Activated CD4-positive, alpha-beta T cell treated with anti-CD3 and anti-CD28 coated beads for 36 hours (primary cell): ENCODE results near the gene FNDC3B. TPM values are rescaled to one million over a fixed set of nuclear protein-coding genes. Genes with fewer than 3 reads are reported as not detected.
"Not testable (repeated sequence)": the region's sequence is repeated elsewhere in the genome, so short reads cannot be mapped to it uniquely, and the experiment has no call there.

Experiments used
- ATAC-seq: fragments of 200-7000 bp; cut with Tn5 transposase; one replicate; pipeline ENCODE4 v1.10.0; 2021; ENCODE audit warnings: mild to moderate bottlenecking, moderate library complexity
- CTCF ChIA-PET: fragments of 350-600 bp; sonication (Branson Sonifier 250); formaldehyde crosslinking; loops from one replicate; lab custom pipeline; 2021; ENCODE audit warnings: antibody characterized with exemption; lab: Charles Lee
- POLR2A ChIA-PET: fragments of 350-600 bp; sonication (Branson Sonifier 250); formaldehyde crosslinking; loops from one replicate; lab custom pipeline; 2021; ENCODE audit warnings: antibody characterized with exemption, inconsistent platforms; lab: Charles Lee
- DNase-seq: peaks from one replicate; pipeline ENCODE4 v3.0.0-alpha.2; 2020
- H3K27ac Mint-ChIP-seq: one replicate; pipeline ENCODE4 v1.8.0; 2021; ENCODE audit warnings: mixed read lengths
- H3K27me3 Mint-ChIP-seq: one replicate; pipeline ENCODE4 v1.8.0; 2021; ENCODE audit warnings: mixed read lengths
- H3K36me3 Mint-ChIP-seq: one replicate; pipeline ENCODE4 v1.8.0; 2021; ENCODE audit warnings: low read depth, mixed read lengths
- H3K4me1 Mint-ChIP-seq: one replicate; pipeline ENCODE4 v1.8.0; 2021; ENCODE audit warnings: mixed read lengths
- H3K4me3 Mint-ChIP-seq: one replicate; pipeline ENCODE4 v1.8.0; 2021; ENCODE audit warnings: mild to moderate bottlenecking, moderate library complexity, mixed read lengths
- H3K9me3 Mint-ChIP-seq: one replicate; pipeline ENCODE4 v1.8.0; 2021; ENCODE audit warnings: low read depth, mixed read lengths
- intact Hi-C, 2 experiments: fragments of 100-400 bp; cut with DNase I in 1 of 2; cut with micrococcal nuclease in 1 of 2; formaldehyde crosslinking; loops; one replicate each; pipeline versions ENCODE4 v1.14.2 to v1.15.1; 2022 to 2024; cut with DNase I, micrococcal nuclease
- total RNA-seq, 2 experiments: library from RNA; stranded (reverse); gene quantifications; one replicate each; pipeline ENCODE4 v1.2.3, GENCODE V29; 2021

The FNDC3B gene
- total RNA-seq: 10 to 100 TPM; 10.5 to 14.2 TPM

GRCh38 chr3:172039436-172040077, at the start of gene FNDC3B:
Gene FNDC3B (plus strand): TSS chr3:172039578. CDS start chr3:172112480, 72,902 bp downstream.
- Mint-ChIP-seq H3K27me3 (peaks cover 2% of the 10 kb centered on the region), H3K4me1 (peaks cover 24% of the 10 kb centered on the region), H3K4me3 (peak within 1 kb of the TSS; percentile 86), H3K9me3 (no peaks in the 10 kb centered on the region), H3K27ac (peak within 1 kb of the TSS; percentile 88), H3K36me3 (peaks cover 1% of the 10 kb centered on the region)
- ChIA-PET POLR2A (interaction anchor here (0.6 to 1.0 kb wide), 3 partner anchors 68 to 276 kb away, joined by 3 to 5 read pairs (median 3); no protein-coding TSS in a partner anchor), CTCF (interaction anchor here (0.7 to 1.7 kb wide), 5 partner anchors 49 to 302 kb away, joined by 3 to 7 read pairs (median 4); no protein-coding TSS in a partner anchor)
- intact Hi-C loops: loop anchor here (1.0 to 5.0 kb wide), 5 partner anchors 68 to 708 kb away; no protein-coding TSS in a partner anchor
- ATAC-seq (peak; percentile 93), DNase-seq (peak; percentile 95)

- POLR2A ChIA-PET, H3K4me3 Mint-ChIP-seq, H3K9me3 Mint-ChIP-seq, CTCF ChIA-PET, intact Hi-C loops, ATAC-seq, H3K27me3 Mint-ChIP-seq, DNase-seq, H3K4me1 Mint-ChIP-seq, H3K27ac Mint-ChIP-seq, H3K36me3 Mint-ChIP-seq: not testable (repeated sequence)
These were observed 49.1 kb upstream of the FNDC3B start for GRCh38 chr3:171990239-171990638.

- Mint-ChIP-seq H3K4me1 (no peaks in the 10 kb centered on the region), H3K9me3 (peaks cover 5% of the 10 kb centered on the region), H3K4me3 (no peak overlapping the region), H3K36me3 (no peaks in the 10 kb centered on the region), H3K27ac (no peak overlapping the region), H3K27me3 (peaks cover 7% of the 10 kb centered on the region)
- ChIA-PET POLR2A (no interaction called here), CTCF (no interaction called here)
- ATAC-seq: no peak
- intact Hi-C loops: no loop called here
- no peak for DNase-seq
These were observed 48.2 kb upstream of the FNDC3B start for GRCh38 chr3:171991166-171991565.

- ATAC-seq (no peak), DNase-seq (no peak)
- CTCF ChIA-PET: interaction anchor here (0.6 to 1.7 kb wide), 4 partner anchors 10 to 1441 kb away, joined by 3 to 5 read pairs (median 4); no protein-coding TSS in a partner anchor
- intact Hi-C loops: no loop called here
- no peaks in the 10 kb centered on the region for H3K4me1 Mint-ChIP-seq
- no peak overlapping the region for H3K27ac Mint-ChIP-seq
- peaks cover 12% of the 10 kb centered on the region for H3K9me3 Mint-ChIP-seq
- POLR2A ChIA-PET: no interaction called here
- no peak overlapping the region for H3K4me3 Mint-ChIP-seq
- H3K36me3 Mint-ChIP-seq: no peaks in the 10 kb centered on the region
- H3K27me3 Mint-ChIP-seq: peaks cover 5% of the 10 kb centered on the region
These were observed 44.5 kb upstream of the FNDC3B start for GRCh38 chr3:171994646-171995428.

GRCh38 chr3:171995486-171995885, 43.9 kb upstream of the FNDC3B start:
- peaks cover 2% of the 10 kb centered on the region for H3K27me3 Mint-ChIP-seq
- peaks cover 7% of the 10 kb centered on the region for H3K9me3 Mint-ChIP-seq
- ChIA-PET POLR2A (no interaction called here), CTCF (interaction anchor here (0.7 to 1.3 kb wide), 2 partner anchors 12 to 104 kb away, joined by 3 to 5 read pairs; no protein-coding TSS in a partner anchor)
- intact Hi-C loops: no loop called here
- no peaks in the 10 kb centered on the region for H3K36me3 Mint-ChIP-seq
- ATAC-seq (no peak), DNase-seq (no peak)
- no peaks in the 10 kb centered on the region for H3K4me1 Mint-ChIP-seq
- no peak overlapping the region for H3K27ac Mint-ChIP-seq
- no peak overlapping the region for H3K4me3 Mint-ChIP-seq

GRCh38 chr3:171996178-171996817, 43.1 kb upstream of the FNDC3B start:
- Mint-ChIP-seq H3K27me3 (peaks cover 2% of the 10 kb centered on the region), H3K36me3 (no peaks in the 10 kb centered on the region), H3K4me1 (no peaks in the 10 kb centered on the region), H3K4me3 (no peak overlapping the region), H3K27ac (no peak overlapping the region), H3K9me3 (peaks cover 7% of the 10 kb centered on the region)
- DNase-seq (no peak), ATAC-seq (no peak)
- intact Hi-C loops: no loop called here
- CTCF ChIA-PET: interaction anchor here (0.8 to 1.3 kb wide), 2 partner anchors 11 to 465 kb away, joined by 3 to 5 read pairs; no protein-coding TSS in a partner anchor
- POLR2A ChIA-PET: no interaction called here

DNA sequence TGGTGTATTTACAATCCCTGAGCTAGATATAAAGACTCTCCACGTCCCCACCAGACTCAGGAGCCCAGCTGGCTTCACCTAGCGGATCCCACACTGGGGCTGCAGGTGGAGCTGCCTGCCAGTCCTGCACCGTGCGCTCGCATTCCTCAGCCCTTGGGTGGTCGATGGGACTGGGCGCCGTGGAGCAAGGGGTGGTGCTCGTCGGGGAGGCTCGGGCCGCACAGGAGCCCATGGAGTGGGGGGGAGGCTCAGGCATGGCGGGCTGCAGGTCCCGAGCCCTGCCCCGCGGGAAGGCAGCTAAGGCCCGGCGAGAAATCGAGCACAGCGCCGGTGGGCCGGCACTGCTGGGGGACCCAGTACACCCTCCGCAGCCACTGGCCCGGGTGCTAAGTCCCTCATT, 40.6 kb upstream of the FNDC3B start:
- H3K4me3 Mint-ChIP-seq, H3K9me3 Mint-ChIP-seq, H3K4me1 Mint-ChIP-seq, H3K27me3 Mint-ChIP-seq, intact Hi-C loops, H3K36me3 Mint-ChIP-seq, ATAC-seq, DNase-seq, CTCF ChIA-PET, H3K27ac Mint-ChIP-seq, POLR2A ChIA-PET: not testable (repeated sequence)

DNA sequence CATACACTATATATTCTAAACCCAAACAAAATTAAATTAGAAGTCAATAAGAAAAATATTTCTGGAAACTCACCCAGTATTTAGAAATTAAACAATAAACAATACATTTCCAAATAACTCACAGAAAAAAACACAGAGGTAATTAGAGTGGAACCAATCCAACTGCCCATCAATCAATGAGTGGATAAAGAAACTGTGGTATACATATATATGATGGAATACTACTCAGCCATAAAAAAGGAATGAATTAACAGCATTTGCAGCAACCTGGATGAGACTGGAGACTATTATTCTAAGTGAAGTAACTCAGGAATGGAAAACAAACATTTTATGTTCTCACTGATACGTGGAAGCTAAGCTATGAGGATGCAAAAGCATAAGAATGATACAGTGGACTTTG, 37.8 kb upstream of the FNDC3B start:
- H3K9me3 Mint-ChIP-seq, POLR2A ChIA-PET, H3K36me3 Mint-ChIP-seq, DNase-seq, H3K4me3 Mint-ChIP-seq, CTCF ChIA-PET, H3K27me3 Mint-ChIP-seq, H3K4me1 Mint-ChIP-seq, H3K27ac Mint-ChIP-seq, intact Hi-C loops, ATAC-seq: not testable (repeated sequence)

- intact Hi-C loops: no loop called here
- no peaks in the 10 kb centered on the region for H3K27me3 Mint-ChIP-seq
- ChIA-PET POLR2A (no interaction called here), CTCF (interaction anchor here (0.6 kb wide), 1 partner anchor 145 kb away, joined by 3 read pairs; no protein-coding TSS in a partner anchor)
- H3K9me3 Mint-ChIP-seq: peaks cover 4% of the 10 kb centered on the region
- DNase-seq: no peak
- no peaks in the 10 kb centered on the region for H3K36me3 Mint-ChIP-seq
- H3K27ac Mint-ChIP-seq: no peak overlapping the region
- ATAC-seq: no peak
- no peak overlapping the region for H3K4me3 Mint-ChIP-seq
- no peaks in the 10 kb centered on the region for H3K4me1 Mint-ChIP-seq
These were observed 36.8 kb upstream of the FNDC3B start for GRCh38 chr3:172002512-172003078.

DNA sequence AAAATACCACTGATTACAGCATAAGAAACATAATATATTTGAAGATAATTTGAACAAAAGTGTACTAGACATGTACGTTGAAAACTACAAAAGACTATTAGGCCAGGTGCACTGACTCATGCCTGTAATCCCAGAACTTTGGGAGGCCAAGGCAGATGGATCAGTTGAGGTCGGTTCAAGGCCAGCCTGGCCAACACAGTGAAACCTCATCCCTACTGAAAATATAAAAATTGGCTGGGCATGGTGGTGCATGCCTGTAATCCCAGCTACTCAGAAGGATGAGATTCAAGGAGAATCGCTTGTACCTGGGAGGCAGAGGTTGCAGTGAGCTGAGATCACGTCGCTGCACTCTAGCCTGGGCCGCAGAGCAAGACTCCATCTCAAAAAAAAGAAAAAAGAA, 36.2 kb upstream of the FNDC3B start:
- Mint-ChIP-seq H3K4me3 (no peak overlapping the region), H3K4me1 (no peaks in the 10 kb centered on the region), H3K27ac (no peak overlapping the region), H3K27me3 (no peaks in the 10 kb centered on the region), H3K9me3 (peaks cover 3% of the 10 kb centered on the region), H3K36me3 (no peaks in the 10 kb centered on the region)
- ChIA-PET POLR2A (no interaction called here), CTCF (no interaction called here)
- no peak for DNase-seq
- intact Hi-C loops: no loop called here
- ATAC-seq: no peak

DNA sequence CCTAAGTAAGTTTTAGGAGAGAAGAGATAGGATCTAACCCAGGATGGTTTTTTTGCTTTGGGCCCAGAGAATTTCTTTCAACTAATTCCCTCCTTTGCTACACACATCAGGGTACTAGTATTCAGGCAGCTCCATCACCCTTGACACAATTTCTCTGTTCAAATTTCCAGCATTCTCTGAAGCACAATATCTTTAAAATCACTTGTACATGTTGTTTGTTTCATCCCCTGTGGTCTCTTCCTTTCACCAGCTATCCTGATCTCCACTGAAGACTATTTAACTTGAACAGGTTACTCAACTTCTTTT, 32.4 kb upstream of the FNDC3B start:
- no peaks in the 10 kb centered on the region for H3K4me1 Mint-ChIP-seq
- no peaks in the 10 kb centered on the region for H3K27me3 Mint-ChIP-seq
- H3K36me3 Mint-ChIP-seq: no peaks in the 10 kb centered on the region
- DNase-seq (no peak), ATAC-seq (no peak)
- intact Hi-C loops: no loop called here
- ChIA-PET POLR2A (no interaction called here), CTCF (interaction anchor here (0.5 to 2.0 kb wide), 3 partner anchors 11 to 334 kb away, joined by 3 to 7 read pairs (median 5); no protein-coding TSS in a partner anchor)
- H3K27ac Mint-ChIP-seq: no peak overlapping the region
- no peak overlapping the region for H3K4me3 Mint-ChIP-seq
- no peaks in the 10 kb centered on the region for H3K9me3 Mint-ChIP-seq
